ACC112 (cell line): ENCODE results near the gene COPS9.

Experiments
- H2AFZ ChIP-seq: fragments of 200-600 bp; sonication (generic); one replicate; pipeline ENCODE4 v1.6.0; 2017; ENCODE audit warnings: antibody characterized with exemption, low read length; ENCODE audit not compliant: unreplicated experiment
- H3K27ac ChIP-seq: fragments of 200-600 bp; sonication (generic); 2 replicates; pipeline ENCODE4 v1.5.1; 2014; ENCODE audit warnings: low read depth, mild to moderate bottlenecking, antibody characterized with exemption, low read length, moderate library complexity
- H3K27me3 ChIP-seq: fragments of 200-600 bp; sonication (generic); 2 replicates; pipeline ENCODE4 v1.6.1; 2014; ENCODE audit warnings: mild to moderate bottlenecking, antibody characterized with exemption, low read length, moderate library complexity, mixed read lengths; ENCODE audit not compliant: insufficient read depth
- H3K36me3 ChIP-seq: fragments of 200-600 bp; sonication (generic); 2 replicates; pipeline ENCODE4 v1.6.1; 2016; ENCODE audit warnings: mild to moderate bottlenecking, antibody characterized with exemption, low read length, moderate library complexity, mixed read lengths; ENCODE audit not compliant: insufficient read depth
- H3K4me1 ChIP-seq: fragments of 200-600 bp; sonication (generic); one replicate; pipeline ENCODE4 v1.6.1; 2016; ENCODE audit warnings: low read length, mixed read lengths; ENCODE audit not compliant: insufficient read depth, unreplicated experiment, control insufficient read depth
- H3K4me3 ChIP-seq: fragments of 200-600 bp; sonication (generic); 2 replicates; pipeline ENCODE4 v1.5.1; 2014; ENCODE audit warnings: mild to moderate bottlenecking, low read depth, low read length
- H3K79me2 ChIP-seq: fragments of 200-600 bp; sonication (generic); one replicate; pipeline ENCODE4 v1.6.0; 2016; ENCODE audit warnings: low read length; ENCODE audit not compliant: control insufficient read depth, unreplicated experiment, insufficient read depth

The COPS9 gene

DNA sequence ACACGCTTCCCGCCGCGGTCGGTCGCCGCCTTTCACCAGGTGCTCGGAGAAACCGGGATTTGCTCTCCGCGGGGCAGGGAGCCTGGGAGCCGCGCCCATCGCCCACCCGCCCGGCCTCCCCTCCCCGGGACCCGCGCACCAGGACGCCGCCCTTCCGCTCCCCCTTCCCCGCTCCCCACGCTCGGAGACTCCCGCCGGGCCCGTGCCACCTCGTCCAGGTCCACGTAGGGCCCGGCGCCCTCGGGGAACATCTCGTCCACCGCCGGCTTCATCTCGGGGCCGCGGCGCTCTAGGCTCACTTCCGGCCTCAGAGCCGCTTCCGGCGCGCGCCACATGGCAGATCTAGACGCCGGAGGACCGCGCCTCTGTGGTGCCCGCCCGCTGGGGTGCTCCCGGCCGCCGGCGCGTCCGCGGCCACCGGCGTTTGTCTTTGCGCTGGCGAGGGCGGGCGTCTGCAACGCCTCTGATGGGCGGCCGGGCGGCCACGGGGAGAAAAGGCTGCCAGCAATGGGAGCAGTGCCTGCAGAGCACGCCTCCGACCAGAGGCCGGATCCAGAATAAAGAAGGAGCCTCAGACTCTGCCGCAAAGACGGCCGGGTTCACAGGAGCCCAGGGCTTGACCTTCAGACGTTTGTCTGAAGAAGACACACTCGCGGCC is at the start of gene COPS9:
Gene COPS9, minus strand, starts transcription at position 293 of the 658 bp plus-strand sequence. Its CDS starts 21 bp downstream, at position 272.
- Histone ChIP-seq H2AFZ (peak within 1 kb of the TSS; percentile 85), H3K4me1 (peaks cover 7% of the 10 kb centered on the region), H3K4me3 (peak within 1 kb of the TSS; percentile 97), H3K79me2 (peaks cover 26% of the 10 kb centered on the region), H3K36me3 (peaks cover 9% of the 10 kb centered on the region), H3K27me3 (peaks cover 5% of the 10 kb centered on the region; the same call in 1 of the 2 replicates), H3K27ac (no peak within 1 kb of the TSS)

DNA sequence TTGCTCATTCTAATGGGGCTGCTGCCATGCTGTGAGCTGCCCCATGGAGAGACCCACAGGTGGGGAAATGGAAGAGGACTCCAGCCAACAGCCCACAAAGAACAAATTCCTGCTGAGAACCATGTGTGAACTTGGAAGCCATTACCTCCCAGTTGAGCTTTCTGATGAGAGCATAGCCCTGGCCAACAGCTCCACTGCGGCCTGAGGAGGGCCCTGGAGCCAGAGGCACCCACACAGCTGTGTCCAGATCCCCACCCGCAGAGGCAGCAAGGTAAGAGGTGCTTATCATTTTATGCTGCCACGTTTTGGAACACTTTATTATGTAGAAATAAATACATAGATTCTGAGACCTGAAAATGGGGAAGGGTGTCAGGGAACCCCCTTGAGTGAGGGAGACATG is 48.6 kb upstream of the COPS9 start:
- Histone ChIP-seq H3K79me2 (no peaks in the 10 kb centered on the region), H3K4me3 (no peak overlapping the region), H2AFZ (no peak overlapping the region), H3K36me3 (no peaks in the 10 kb centered on the region), H3K27ac (no peak overlapping the region), H3K4me1 (no peaks in the 10 kb centered on the region), H3K27me3 (peaks cover 94% of the 10 kb centered on the region)

DNA sequence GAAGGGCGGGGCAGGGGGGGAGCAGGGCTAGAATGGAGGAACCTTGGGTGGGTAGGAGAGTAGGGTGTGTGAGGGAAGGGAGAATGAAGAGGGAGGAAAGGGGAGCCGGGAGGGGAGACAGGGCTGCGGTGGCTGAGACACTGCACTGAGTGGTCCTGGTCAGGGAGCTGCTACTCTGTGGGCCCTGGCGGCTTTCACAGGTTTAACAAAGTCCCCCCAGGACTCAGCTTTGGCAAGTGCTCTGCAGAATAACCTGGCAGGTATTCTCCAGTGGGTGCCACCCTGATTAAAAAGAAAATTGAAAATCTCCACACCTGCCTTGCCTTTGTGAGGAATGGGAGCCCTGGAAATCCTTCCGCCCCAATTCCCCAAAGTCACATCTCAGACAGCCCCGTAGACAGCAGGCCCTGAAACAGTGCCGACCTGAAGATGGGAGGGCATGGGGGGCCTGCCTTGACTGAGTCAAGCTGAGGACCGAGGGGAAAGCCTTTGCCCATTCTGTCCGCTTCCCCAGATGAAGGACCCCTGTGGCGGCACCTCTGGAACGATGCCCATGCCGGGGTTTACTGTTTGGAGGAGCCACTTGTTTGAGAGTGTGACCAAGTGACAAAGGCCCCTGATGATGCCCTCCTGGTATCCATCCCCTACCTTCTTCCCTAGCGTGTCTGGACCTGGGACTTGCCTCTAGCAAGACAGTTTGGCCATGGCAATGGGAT is 47.9 kb upstream of the COPS9 start:
- Histone ChIP-seq H3K4me1 (no peaks in the 10 kb centered on the region), H3K79me2 (no peaks in the 10 kb centered on the region), H3K4me3 (no peak overlapping the region), H2AFZ (no peak overlapping the region), H3K36me3 (no peaks in the 10 kb centered on the region), H3K27me3 (peaks cover 94% of the 10 kb centered on the region), H3K27ac (no peak overlapping the region)

DNA sequence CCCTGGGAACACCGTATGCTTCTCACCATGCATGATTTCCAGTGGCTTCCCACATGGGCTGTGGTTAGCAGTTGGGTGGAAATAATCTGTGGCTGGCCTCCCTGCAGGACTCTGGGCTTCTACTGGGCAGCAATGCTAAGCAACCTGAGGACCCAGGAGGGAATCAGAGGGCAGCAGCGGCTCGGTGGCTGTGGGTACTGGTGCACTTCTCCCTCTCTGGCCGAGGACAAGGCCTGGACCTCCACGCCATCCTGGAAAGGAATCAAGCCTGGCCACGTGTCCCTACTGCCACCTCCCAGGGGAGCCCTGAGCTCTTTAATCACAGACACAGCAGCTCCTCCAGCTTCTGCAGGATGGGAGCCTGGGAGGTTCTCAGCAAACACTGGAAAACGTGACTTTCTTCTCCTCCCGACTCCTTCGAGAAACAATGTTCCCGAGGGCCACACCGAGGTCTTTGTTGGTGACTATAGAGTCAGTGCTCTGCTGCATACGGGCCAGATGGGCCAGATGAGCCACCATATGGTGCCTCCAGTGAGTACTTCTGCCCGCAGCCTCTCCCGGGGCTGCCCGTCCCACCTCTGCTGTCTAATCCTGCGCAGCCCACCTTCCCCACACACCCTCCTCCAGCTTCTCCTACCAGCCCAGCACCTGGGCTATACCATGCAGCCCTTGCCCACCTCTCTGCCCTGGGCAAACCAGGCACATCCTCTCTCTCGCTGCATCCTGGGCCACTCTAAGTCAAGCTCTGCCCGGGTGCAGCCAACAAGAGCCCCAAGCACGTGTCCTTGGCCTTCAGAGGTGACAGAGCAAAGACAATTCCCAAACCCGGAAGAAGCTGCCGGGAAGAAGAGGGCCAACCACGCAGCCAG is 47.1 kb upstream of the COPS9 start:
- no peaks in the 10 kb centered on the region for H3K79me2 ChIP-seq
- peaks cover 94% of the 10 kb centered on the region for H3K27me3 ChIP-seq
- no peak overlapping the region for H2AFZ ChIP-seq
- no peak overlapping the region for H3K4me3 ChIP-seq
- H3K36me3 ChIP-seq, result no peaks in the 10 kb centered on the region
- no peaks in the 10 kb centered on the region for H3K4me1 ChIP-seq
- H3K27ac ChIP-seq, result no peak overlapping the region

DNA sequence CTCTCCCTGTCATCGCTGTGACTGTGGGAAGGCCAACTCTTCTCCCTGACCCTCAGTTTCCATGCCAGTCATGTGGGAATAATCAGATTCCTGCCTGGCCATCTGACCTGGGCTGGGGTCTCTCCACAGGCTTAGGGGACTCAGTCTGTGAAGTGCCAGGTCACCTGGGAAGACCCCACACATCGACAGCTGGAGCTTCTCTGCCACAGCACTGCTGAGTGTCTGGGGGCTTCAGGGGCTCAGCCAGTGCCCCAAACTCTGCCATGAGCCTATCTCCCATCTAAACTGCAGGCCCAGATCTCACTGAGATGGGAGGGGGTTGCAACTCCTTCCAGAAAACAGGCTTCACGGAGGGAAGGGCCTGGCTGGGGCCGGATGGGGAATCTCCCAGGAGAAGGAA is 46.4 kb upstream of the COPS9 start:
- H2AFZ ChIP-seq, result no peak overlapping the region
- no peak overlapping the region for H3K4me3 ChIP-seq
- no peaks in the 10 kb centered on the region for H3K79me2 ChIP-seq
- H3K36me3 ChIP-seq, result no peaks in the 10 kb centered on the region
- no peak overlapping the region for H3K27ac ChIP-seq
- H3K4me1 ChIP-seq, result no peaks in the 10 kb centered on the region
- peaks cover 95% of the 10 kb centered on the region for H3K27me3 ChIP-seq

DNA sequence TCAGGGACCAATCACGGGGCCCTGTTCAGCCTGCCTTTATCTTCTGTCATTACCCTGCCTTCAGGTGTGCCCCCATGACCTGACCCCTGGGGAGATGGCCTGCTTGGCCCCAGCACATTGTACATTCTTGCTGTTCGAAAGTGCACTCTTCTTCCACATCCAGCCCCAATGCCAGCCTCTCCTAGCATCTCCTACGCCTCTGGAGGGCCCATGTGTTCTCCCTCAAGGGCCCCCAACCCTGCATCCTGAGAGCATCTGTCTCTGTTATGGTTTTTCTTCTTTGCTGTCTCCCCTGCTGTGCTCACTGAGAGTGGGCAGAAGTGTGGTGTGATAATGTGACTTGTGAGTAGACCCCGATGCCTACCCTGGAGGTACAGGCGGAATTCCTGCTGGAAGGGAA is 45.9 kb upstream of the COPS9 start:
- Histone ChIP-seq H3K79me2 (no peaks in the 10 kb centered on the region), H2AFZ (no peak overlapping the region), H3K4me1 (no peaks in the 10 kb centered on the region), H3K27me3 (peaks cover 95% of the 10 kb centered on the region), H3K27ac (no peak overlapping the region), H3K4me3 (no peak overlapping the region), H3K36me3 (no peaks in the 10 kb centered on the region)

DNA sequence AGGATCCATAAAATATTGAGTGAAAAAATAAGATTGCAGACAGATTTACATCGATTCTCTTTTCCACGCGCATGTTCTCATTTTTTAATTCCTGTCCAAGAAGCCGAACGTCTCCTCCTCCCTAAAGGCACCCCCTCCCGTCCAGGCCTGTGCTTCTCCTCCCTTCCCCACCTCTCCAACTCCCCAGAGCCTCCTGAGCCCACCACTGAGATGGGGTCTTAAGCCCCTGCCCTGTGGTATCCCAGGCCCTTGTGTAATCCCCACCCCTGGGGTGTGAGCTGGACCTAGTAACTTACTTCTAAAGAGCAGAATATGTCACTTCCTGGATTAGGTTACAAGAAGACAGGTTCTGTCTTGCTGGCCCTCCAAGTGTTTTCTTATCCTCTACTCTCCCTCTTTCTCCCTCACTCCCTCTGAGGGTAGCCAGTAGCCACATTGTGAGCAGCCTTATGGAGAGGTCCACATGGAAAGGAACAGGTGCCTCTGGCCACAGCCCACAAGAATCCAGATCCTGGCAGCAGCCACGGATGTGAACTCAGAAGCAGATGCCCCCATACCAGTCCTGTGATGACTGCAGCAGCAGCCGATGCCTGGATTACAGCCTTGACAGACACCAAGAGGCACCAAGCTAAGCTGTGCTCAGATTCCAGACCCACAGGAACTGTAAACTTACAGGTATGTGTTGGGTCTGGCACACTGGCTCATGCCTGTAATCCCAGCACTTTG is 44.0 kb upstream of the COPS9 start:
- Histone ChIP-seq H2AFZ (no peak overlapping the region), H3K4me1 (no peaks in the 10 kb centered on the region), H3K4me3 (no peak overlapping the region), H3K27me3 (peaks cover 98% of the 10 kb centered on the region), H3K36me3 (no peaks in the 10 kb centered on the region), H3K27ac (no peak overlapping the region), H3K79me2 (no peaks in the 10 kb centered on the region)

DNA sequence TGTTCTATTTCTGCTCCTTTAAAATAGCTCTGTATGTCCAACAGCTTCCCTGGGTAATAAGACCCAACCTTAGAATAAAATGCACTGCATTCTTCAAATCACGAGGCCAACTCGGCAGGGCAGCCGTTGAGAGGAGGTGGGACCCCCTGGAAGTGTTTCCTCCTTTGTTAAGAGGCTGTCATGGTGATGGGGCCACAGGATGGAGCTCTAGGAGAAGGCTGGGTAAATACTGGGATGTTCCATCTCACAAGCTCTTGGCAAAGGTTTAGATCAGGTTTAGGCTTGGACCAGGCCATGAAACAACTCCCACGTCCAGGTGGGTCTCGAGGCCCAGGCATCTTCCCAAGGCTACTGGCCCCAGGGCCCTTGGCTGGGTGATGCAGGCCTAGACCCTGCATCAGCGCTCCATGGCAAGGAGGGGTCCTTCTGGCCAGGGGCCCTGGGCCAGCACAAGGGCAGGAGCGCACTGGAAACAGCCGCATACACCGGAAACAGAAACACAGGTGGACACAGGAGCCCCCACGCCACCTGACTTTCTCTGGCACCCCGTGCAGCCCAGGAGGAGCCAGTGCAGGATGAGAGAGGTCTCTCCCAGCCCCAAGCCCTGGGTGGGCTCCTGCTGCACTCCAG is 43.2 kb upstream of the COPS9 start:
- no peak overlapping the region for H2AFZ ChIP-seq
- H3K27me3 ChIP-seq, result peaks cover 98% of the 10 kb centered on the region
- no peak overlapping the region for H3K4me3 ChIP-seq
- no peak overlapping the region for H3K27ac ChIP-seq
- H3K36me3 ChIP-seq, result no peaks in the 10 kb centered on the region
- H3K79me2 ChIP-seq, result no peaks in the 10 kb centered on the region
- no peaks in the 10 kb centered on the region for H3K4me1 ChIP-seq

DNA sequence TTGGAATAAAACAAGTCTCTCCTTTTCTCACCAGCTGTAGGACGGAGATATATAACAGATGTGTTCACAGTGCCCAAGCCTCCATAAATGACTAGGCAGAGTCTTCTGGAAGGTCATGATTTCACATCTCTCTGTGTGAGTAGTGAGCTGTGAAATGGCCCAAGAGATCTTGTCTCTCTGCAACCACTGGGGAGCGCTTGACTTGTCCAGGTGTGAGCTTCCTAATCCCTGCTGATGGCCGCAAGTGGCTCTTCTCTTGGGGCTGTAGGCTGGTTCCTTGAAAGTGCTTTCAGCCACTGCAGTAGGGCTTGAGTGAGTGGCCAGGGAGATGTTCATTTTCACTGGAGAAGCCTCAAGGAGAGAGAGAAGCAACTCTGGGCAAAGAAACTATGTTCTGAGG is 42.5 kb upstream of the COPS9 start:
- peaks cover 99% of the 10 kb centered on the region for H3K27me3 ChIP-seq
- H3K27ac ChIP-seq, result no peak overlapping the region
- no peak overlapping the region for H2AFZ ChIP-seq
- no peaks in the 10 kb centered on the region for H3K36me3 ChIP-seq
- no peak overlapping the region for H3K4me3 ChIP-seq
- no peaks in the 10 kb centered on the region for H3K4me1 ChIP-seq
- no peaks in the 10 kb centered on the region for H3K79me2 ChIP-seq

DNA sequence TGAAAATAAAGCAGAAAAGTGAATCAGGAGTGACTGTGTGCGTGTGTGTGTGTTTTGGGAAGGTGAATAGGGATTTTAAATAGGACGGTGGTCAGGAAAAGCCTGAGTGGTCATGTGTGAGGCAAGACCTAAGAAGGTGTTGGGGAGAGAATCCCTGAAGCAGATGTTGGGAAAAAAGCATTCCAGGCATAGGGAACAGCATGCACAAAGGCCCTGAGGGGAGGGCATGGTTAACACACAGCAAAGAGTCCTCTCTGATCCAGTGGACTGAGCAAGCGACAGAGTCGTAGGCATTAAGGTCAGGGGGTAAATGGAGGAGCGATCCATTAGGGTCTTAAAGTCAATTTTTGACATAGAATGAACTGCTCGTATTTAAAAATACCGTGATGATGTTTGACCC is 38.4 kb upstream of the COPS9 start:
- H3K4me3 ChIP-seq, result no peak overlapping the region
- H3K4me1 ChIP-seq, result no peaks in the 10 kb centered on the region
- no peak overlapping the region for H2AFZ ChIP-seq
- H3K27me3 ChIP-seq, result peaks cover 87% of the 10 kb centered on the region
- H3K27ac ChIP-seq, result no peak overlapping the region
- H3K79me2 ChIP-seq, result no peaks in the 10 kb centered on the region
- no peaks in the 10 kb centered on the region for H3K36me3 ChIP-seq
